Measurements from ENCODE around the gene CFAP300. TPM values are rescaled to one million over a fixed set of nuclear protein-coding genes. Genes with fewer than 3 reads are reported as not detected.

The CFAP300 gene
- total RNA-seq = 1 to 10 TPM in 7 of 8 experiments, under 1 TPM in 1; 0.35 to 9.7 (median 7.2) TPM

DNA sequence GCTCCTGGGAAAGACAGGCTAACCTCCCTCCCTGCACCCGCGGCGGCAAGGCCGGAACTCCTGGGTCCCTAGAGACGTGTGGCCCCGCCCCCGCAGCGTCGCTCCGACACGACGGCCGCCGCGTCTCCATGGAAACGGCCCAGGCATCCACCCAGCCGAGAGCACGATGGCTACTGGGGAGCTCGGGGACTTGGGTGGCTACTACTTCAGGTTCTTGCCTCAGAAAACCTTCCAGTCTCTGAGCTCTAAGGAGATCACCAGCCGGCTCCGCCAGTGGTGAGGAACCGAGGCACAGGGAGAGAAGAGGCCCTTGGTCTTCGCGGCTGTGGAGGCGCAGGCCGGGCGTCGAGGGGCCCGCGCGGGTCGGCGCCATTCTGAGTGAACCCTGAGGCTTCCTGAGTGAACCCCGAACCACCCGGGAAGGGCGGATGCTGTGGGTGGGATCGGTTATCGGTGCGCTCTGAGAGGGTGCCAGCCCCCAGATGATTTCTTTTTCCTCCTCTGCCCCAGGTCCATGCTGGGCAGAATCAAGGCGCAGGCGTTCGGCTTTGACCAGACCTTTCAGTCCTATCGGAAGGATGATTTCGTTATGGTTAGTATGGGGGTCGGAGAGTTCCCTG, at the start of gene CFAP300:
Gene CFAP300 (plus strand): TSS at position 133 of the 620 bp plus-strand sequence. CDS start 34 bp downstream, at position 167.
- Histone ChIP-seq H3K27ac (peak within 1 kb of the TSS in 1 of 2 donors; percentile 46), H3K4me3 (peak within 1 kb of the TSS; percentile 34 to 73 (median 46)), H3K4me1 (replicated peaks in 1 of 2) (peaks cover 2 to 3% of the 10 kb centered on the region in 2 donors)
- 0 to 15% (median 4%) methylated on average over 3 to 18 of the region's 45 CpGs; no CpG with 5 or more reads in 1 of the 10 experiments for WGBS, 10 experiments
- in situ Hi-C loops (cut with MboI; ENCODE audit: low pct_unique_long_range_greater_than_20kb in 2 of 9, low sequenced_read_pairs in 9 of 9, unreplicated experiment in 9 of 9) = no loop called here
- ATAC-seq (replicated peaks in 6 of 8) = peak; percentile 90 to 97 (median 96)

DNA sequence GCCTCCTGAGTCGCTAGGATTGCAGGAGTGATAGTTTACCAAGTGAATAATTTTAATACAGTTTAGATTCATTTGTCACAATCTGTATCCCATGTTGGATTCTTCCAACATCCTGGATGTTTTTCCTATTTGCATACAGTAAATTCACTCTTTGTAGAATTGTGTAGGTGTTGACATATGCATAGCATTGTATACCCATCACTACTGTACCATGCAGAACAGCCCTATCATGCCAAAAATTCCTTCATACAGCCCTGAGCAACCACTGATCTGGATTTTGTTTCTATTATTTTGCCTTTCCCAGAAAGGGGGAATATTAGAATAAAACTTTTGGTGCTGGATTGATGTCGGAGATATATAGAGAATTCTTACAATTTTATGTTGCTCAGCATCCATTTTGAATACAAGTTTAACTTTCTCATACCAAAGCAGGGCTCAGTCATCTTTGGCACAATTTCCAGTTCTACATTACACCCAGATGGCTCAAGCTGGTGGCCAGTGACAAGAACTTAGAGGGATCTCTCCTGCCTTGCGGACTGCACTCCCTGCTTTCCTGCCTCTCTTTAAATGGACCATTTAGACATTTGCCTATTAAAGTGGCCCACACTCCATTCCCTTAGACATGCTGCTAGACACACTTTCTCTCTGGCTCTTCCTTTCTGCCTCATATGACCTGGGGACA, 45.4 kb upstream of the CFAP300 start:
- no peak overlapping the region for H3K4me3 ChIP-seq
- no peak overlapping the region for H3K27ac ChIP-seq
- no peaks in the 10 kb centered on the region for H3K4me1 ChIP-seq (replicated peaks in 1 of 2)
- in situ Hi-C loops (cut with MboI; ENCODE audit: low pct_unique_long_range_greater_than_20kb in 2 of 9, low sequenced_read_pairs in 9 of 9, unreplicated experiment in 9 of 9) = loop anchor here in 4 of 9 experiments (10.0 to 25.0 kb wide), 4 partner anchors 137 to 564 kb away; no protein-coding TSS in a partner anchor
- 80 to 100% (median 89%) methylated on average over 1 to 3 of the region's 3 CpGs for WGBS, 10 experiments
- ATAC-seq (replicated peaks in 6 of 8) = peak in 2 of 8 experiments; percentile 46 to 95

DNA sequence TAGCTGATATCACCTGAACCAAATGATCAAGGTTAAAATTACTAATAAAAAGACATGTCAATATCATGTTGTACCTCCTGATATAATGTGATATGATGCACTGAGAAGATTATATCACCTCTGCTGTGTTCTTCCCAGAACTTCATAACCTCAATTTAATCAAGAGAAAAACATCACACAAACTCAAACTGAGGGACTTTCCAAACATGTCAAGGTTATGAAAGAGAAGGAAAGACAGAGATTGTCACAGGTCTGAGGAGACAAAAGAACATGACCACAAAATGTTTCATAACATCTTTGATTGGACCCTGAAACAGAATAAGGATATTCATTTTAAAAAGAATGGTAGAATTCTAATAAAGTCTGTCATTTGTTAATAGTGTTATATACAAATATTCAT, 43.0 kb upstream of the CFAP300 start:
- H3K27ac ChIP-seq = no peak overlapping the region
- in situ Hi-C loops (cut with MboI; ENCODE audit: low pct_unique_long_range_greater_than_20kb in 2 of 9, low sequenced_read_pairs in 9 of 9, unreplicated experiment in 9 of 9) = loop anchor here in 4 of 9 experiments (10.0 to 25.0 kb wide), 4 partner anchors 139 to 567 kb away; no protein-coding TSS in a partner anchor
- H3K4me3 ChIP-seq = no peak overlapping the region
- no peaks in the 10 kb centered on the region for H3K4me1 ChIP-seq (replicated peaks in 1 of 2)
- no peak for ATAC-seq (replicated peaks in 6 of 8)

DNA sequence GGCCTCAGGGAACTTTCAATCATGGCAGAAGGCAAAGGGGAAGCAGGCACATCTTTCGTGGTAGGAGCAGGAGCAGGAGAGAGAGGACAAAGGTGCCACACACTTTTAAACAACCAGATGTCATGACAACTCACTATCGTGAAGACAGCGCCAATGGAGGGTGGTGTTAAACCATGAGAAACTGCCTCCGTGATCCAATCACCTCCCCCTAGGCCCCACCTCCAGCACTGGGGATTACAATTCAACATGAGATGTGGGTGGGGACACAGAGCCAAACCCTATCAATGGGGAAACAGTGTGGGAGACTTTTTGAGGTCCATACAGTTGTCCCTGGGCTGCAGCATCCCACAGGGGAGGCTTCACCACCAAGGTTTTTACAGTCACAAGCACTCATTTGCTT, 41.9 kb upstream of the CFAP300 start:
- in situ Hi-C loops (cut with MboI; ENCODE audit: low pct_unique_long_range_greater_than_20kb in 2 of 9, low sequenced_read_pairs in 9 of 9, unreplicated experiment in 9 of 9) = loop anchor here in 4 of 9 experiments (10.0 to 25.0 kb wide), 4 partner anchors 141 to 568 kb away; no protein-coding TSS in a partner anchor
- ATAC-seq (replicated peaks in 6 of 8) = no peak
- 50 to 90% (median 78%) methylated on average over 1 to 3 of the region's 4 CpGs; no CpG with 5 or more reads in 4 of the 10 experiments for WGBS, 10 experiments
- Histone ChIP-seq H3K4me1 (replicated peaks in 1 of 2) (no peaks in the 10 kb centered on the region), H3K4me3 (no peak overlapping the region), H3K27ac (no peak overlapping the region)

DNA sequence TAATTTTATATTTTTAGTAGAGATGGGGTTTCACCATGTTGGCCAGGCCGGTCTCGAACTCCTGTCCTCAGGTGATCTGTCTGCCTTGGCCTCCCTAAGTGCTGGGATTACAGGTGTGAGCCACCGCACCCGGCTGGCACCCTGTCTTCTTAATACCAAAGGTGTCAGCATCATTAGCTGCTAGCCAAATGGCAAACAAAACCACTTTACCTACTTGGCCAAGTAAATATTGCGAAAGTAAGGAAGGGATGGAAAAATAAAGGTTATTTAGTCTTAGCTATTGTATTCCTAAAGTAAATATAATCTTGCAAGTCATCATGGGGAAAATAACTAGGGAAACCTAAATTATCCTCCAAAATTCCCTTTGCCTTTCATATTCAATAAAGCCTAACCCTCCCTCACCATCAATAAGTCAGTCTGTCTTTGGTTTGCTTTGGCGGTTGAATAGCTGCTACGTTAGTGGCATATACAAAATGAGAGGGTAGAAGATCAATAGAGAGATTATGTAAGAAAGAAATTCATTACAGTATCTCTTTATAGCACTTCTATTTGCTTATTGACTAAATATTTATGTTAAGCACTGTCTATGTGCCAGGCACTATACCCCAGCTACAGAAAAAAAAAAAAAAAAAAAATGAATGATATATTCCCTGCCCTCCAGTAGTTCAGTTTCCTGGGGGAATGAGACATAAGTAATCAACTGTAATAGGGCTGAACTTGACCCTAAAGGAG, 40.2 kb upstream of the CFAP300 start:
- Histone ChIP-seq H3K27ac (no peak overlapping the region), H3K4me3 (no peak overlapping the region), H3K4me1 (replicated peaks in 1 of 2) (peaks cover 0 to 5% of the 10 kb centered on the region in 2 donors)
- ATAC-seq (replicated peaks in 6 of 8) = peak in 1 of 8 experiments; percentile 14
- in situ Hi-C loops (cut with MboI; ENCODE audit: low pct_unique_long_range_greater_than_20kb in 2 of 9, low sequenced_read_pairs in 9 of 9, unreplicated experiment in 9 of 9) = loop anchor here in 4 of 9 experiments (10.0 to 25.0 kb wide), 4 partner anchors 142 to 570 kb away; no protein-coding TSS in a partner anchor
- 82 to 100% (median 98%) methylated on average over 1 to 5 of the region's 7 CpGs for WGBS, 10 experiments

GRCh38 chr11:102007567-102008437, 39.4 kb upstream of the CFAP300 start:
- no peak overlapping the region for H3K27ac ChIP-seq
- in situ Hi-C loops (cut with MboI; ENCODE audit: low pct_unique_long_range_greater_than_20kb in 2 of 9, low sequenced_read_pairs in 9 of 9, unreplicated experiment in 9 of 9) = loop anchor here in 4 of 9 experiments (10.0 to 25.0 kb wide), 4 partner anchors 143 to 571 kb away; no protein-coding TSS in a partner anchor
- no peak overlapping the region for H3K4me3 ChIP-seq
- ATAC-seq (replicated peaks in 6 of 8) = peak in 6 of 8 experiments; percentile 36 to 61 (median 46)
- H3K4me1 ChIP-seq (replicated peaks in 1 of 2) = peaks cover 0 to 5% of the 10 kb centered on the region in 2 donors
- WGBS, 10 experiments = 3 to 100% (median 25%) methylated on average over 1 to 4 of the region's 4 CpGs

- Histone ChIP-seq H3K4me3 (no peak overlapping the region), H3K27ac (no peak overlapping the region), H3K4me1 (replicated peaks in 1 of 2) (peaks cover 0 to 5% of the 10 kb centered on the region in 2 donors)
- 10 to 69% (median 34%) methylated on average over 5 to 11 of the region's 12 CpGs for WGBS, 10 experiments
- ATAC-seq (replicated peaks in 6 of 8) = peak; percentile 78 to 99 (median 92)
- in situ Hi-C loops (cut with MboI; ENCODE audit: low pct_unique_long_range_greater_than_20kb in 2 of 9, low sequenced_read_pairs in 9 of 9, unreplicated experiment in 9 of 9) = loop anchor here in 3 of 9 experiments (25.0 kb wide), 3 partner anchors 149 to 574 kb away; no protein-coding TSS in a partner anchor
These were observed 36.3 kb upstream of the CFAP300 start for GRCh38 chr11:102010776-102011494.

GRCh38 chr11:102012946-102013345, 34.3 kb upstream of the CFAP300 start:
- WGBS, 10 experiments = 70 to 88% (median 83%) methylated on average over 1 to 3 of the region's 3 CpGs; no CpG with 5 or more reads in 4 of the 10 experiments
- peaks cover 0 to 5% of the 10 kb centered on the region in 2 donors for H3K4me1 ChIP-seq (replicated peaks in 1 of 2)
- no peak overlapping the region for H3K4me3 ChIP-seq
- H3K27ac ChIP-seq = no peak overlapping the region
- no peak for ATAC-seq (replicated peaks in 6 of 8)
- in situ Hi-C loops (cut with MboI; ENCODE audit: low pct_unique_long_range_greater_than_20kb in 2 of 9, low sequenced_read_pairs in 9 of 9, unreplicated experiment in 9 of 9) = loop anchor here in 3 of 9 experiments (25.0 kb wide), 3 partner anchors 151 to 576 kb away; no protein-coding TSS in a partner anchor

GRCh38 chr11:102014756-102015155, 32.5 kb upstream of the CFAP300 start:
- WGBS, 10 experiments = 89 to 100% (median 94%) methylated on average over 2 to 5 of the region's 5 CpGs
- ATAC-seq (replicated peaks in 6 of 8) = no peak

DNA sequence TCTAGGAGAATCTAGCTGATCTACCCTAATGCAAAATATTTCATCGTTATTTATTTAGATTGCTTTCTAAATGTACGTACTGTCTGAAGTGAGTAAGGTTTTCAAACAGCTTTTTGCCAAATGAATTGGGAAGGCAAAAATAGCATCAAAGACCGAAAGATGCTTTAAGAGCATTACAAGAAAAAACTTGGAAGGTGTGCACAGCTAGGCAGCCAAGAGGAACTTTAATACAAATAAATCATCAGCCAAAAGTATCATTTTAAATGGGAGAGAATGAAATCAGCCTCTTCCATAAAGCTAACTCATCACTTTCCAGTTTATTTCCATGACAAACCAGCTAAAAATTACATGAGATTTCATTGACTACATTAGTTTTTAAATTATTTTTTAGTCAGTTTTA, 30.2 kb upstream of the CFAP300 start:
- in situ Hi-C loops (cut with MboI; ENCODE audit: low pct_unique_long_range_greater_than_20kb in 2 of 9, low sequenced_read_pairs in 9 of 9, unreplicated experiment in 9 of 9) = loop anchor here in 3 of 9 experiments (25.0 kb wide), 3 partner anchors 155 to 580 kb away; no protein-coding TSS in a partner anchor
- no peaks in the 10 kb centered on the region for H3K4me1 ChIP-seq (replicated peaks in 1 of 2)
- whole genome bisulfite sequencing, 10 experiments = 20 to 98% (median 90%) methylated on average over 1 to 3 of the region's 3 CpGs; no CpG with 5 or more reads in 2 of the 10 experiments
- H3K27ac ChIP-seq = no peak overlapping the region
- no peak for ATAC-seq (replicated peaks in 6 of 8)
- no peak overlapping the region for H3K4me3 ChIP-seq

More at GRCh38 chr11:102014756-102015155, 32.5 kb upstream of the CFAP300 start:
- H3K4me1 ChIP-seq (replicated peaks in 1 of 2) = peaks cover 0 to 5% of the 10 kb centered on the region in 2 donors
- H3K27ac ChIP-seq = no peak overlapping the region
- in situ Hi-C loops (cut with MboI; ENCODE audit: low pct_unique_long_range_greater_than_20kb in 2 of 9, low sequenced_read_pairs in 9 of 9, unreplicated experiment in 9 of 9) = loop anchor here in 3 of 9 experiments (25.0 kb wide), 3 partner anchors 152 to 577 kb away; no protein-coding TSS in a partner anchor
- no peak overlapping the region for H3K4me3 ChIP-seq

- Histone ChIP-seq H3K4me1 (replicated peaks in 1 of 2) (no peaks in the 10 kb centered on the region), H3K4me3 (no peak overlapping the region), H3K27ac (no peak overlapping the region)
- ATAC-seq (replicated peaks in 6 of 8) = no peak
- in situ Hi-C loops (cut with MboI; ENCODE audit: low pct_unique_long_range_greater_than_20kb in 2 of 9, low sequenced_read_pairs in 9 of 9, unreplicated experiment in 9 of 9) = no loop called here
- WGBS, 10 experiments = 42 to 95% (median 83%) methylated on average over 2 to 4 of the region's 4 CpGs; no CpG with 5 or more reads in 4 of the 10 experiments
These were observed 21.0 kb upstream of the CFAP300 start for GRCh38 chr11:102026217-102026616.

Measured in motor neuron (in vitro differentiated cells).